Heart right ventricle (tissue), 16 donors: Measurements from ENCODE around the gene KCNJ10. TPM values are rescaled to one million over a fixed set of nuclear protein-coding genes. Genes with fewer than 3 reads are reported as not detected.

ENCODE experiments used
- ATAC-seq, 8 donors: fragments of 200-7000 bp; cut with Tn5 transposase; one replicate each; pipeline ENCODE4 v1.9.1; 2020; ENCODE audit warnings: mild to moderate bottlenecking in 8 of 8, moderate library complexity in 8 of 8, moderate number of reproducible peaks in 1 of 8
- DNase-seq, 2 donors: peaks; one replicate each; pipeline ENCODE4 v3.0.0-alpha.2; 2020
- H3K27ac ChIP-seq, 10 donors: fragments of 200-600 bp; sonication (generic) in 2 of 10; one replicate each; pipeline versions ENCODE4 v1.5.0 to v1.8.0; 2020 to 2022; ENCODE audit warnings: mild to moderate bottlenecking in 3 of 10
- H3K27me3 ChIP-seq, 7 donors: fragments of 200-600 bp; one replicate each; pipeline ENCODE4 v1.8.0; 2021 to 2022; ENCODE audit warnings: mild to moderate bottlenecking in 2 of 7
- H3K36me3 ChIP-seq, 9 donors: fragments of 200-600 bp; sonication (generic) in 1 of 9; one replicate each; pipeline versions ENCODE4 v1.5.0 to v1.8.0; 2020 to 2022; ENCODE audit warnings: mild to moderate bottlenecking in 2 of 9
- H3K4me1 ChIP-seq, 9 donors: fragments of 200-600 bp; sonication (generic) in 1 of 9; one replicate each; pipeline versions ENCODE4 v1.5.0 to v1.8.0; 2020 to 2022; ENCODE audit warnings: mild to moderate bottlenecking in 4 of 9
- H3K4me3 ChIP-seq, 10 donors: fragments of 200-600 bp; sonication (generic) in 2 of 10; one replicate each; pipeline versions ENCODE4 v1.5.0 to v1.8.0; 2020 to 2022; ENCODE audit warnings: mild to moderate bottlenecking in 7 of 10, moderate library complexity in 2 of 10
- H3K9me3 ChIP-seq, 11 donors: fragments of 200-600 bp in 10 of 11; sonication (generic) in 2 of 11; one replicate each; pipeline versions ENCODE4 v1.5.0 to v1.8.0; 2013 to 2022; ENCODE audit warnings: mild to moderate bottlenecking in 2 of 11, control low read depth in 1 of 11, moderate library complexity in 1 of 11
- CTCF ChIP-seq, 9 donors: fragments of 200-600 bp; sonication (generic) in 2 of 9; IDR thresholded peaks; one replicate each; pipeline versions ENCODE4 v1.5.0 to v1.8.0; 2021 to 2022; ENCODE audit warnings: antibody characterized with exemption in 9 of 9, mild to moderate bottlenecking in 5 of 9, moderate library complexity in 1 of 9
- WGBS, 2 donors: extraction: QIAGEN DNeasy Blood & Tissue Kit; methylation state at CpG; one replicate each; pipeline ENCODE4 v1.1.7; 2013; ENCODE audit warnings: inconsistent platforms in 1 of 2; 5-methylcytosine and 5-hydroxymethylcytosine counted together
- intact Hi-C, 10 donors: fragments of 100-400 bp; cut with DNase I; formaldehyde crosslinking; loops; one replicate each; pipeline versions ENCODE4 v1.11.1 to v1.14.2; 2022
- polyA plus RNA-seq, 2 donors: library from polyadenylated mRNA; stranded (reverse); fragments of 200-250 nt; gene quantifications; one replicate each; pipeline ENCODE4 v1.2.3, GENCODE V29; 2013
- total RNA-seq, 10 donors: library from RNA; stranded (reverse); fragmentation: NEBNext Ultra II Directional in 3 of 10; extraction: Animal tissue kit (Norgen Biotek cat#: 25700) in 3 of 10; gene quantifications; one replicate each; pipeline versions ENCODE4 v1.2.1 to v1.2.4, GENCODE V29; 2021 to 2023
- donor health status: Arrhythmogenic right ventricular cardiomyopathy.
- donor health status: ischemic (EF 13 %, LVEDD 7.1; RV severe dilation, severe dysfunction).
- donor health status: healthy with polysubstance abuse.
- donor health status: DM: no; HTN: yes; CAD: no.
- donor health status: DM: no; HTN: no; CAD: no.
- donor health status: ischemic (EF 25% LVEDD 6.9; RV normal size, moderate dysfunction).
- donor health status: ischemic (EF 25% LVEDD 5.7; RV mildly dilated, moderate dysfunction).
- donor health status: healthy.
- donor health status: DM: yes; HTN: yes; CAD: no.
- donor health status: Ischemic cardiomyopathy.
- donor health status: ischemic (EF 35%, LVEDD 5.7; RV mildly dilated, moderate dysfunction).
- donor health status: nonischemic (EF 11% LVEDD 7.7; RV severe dilation, severe dysfunction).
- donor health status: DM: yes; HTN: yes; CAD: no.
- donor health status: PGD.
- donor health status: ischemic (EF 29% LVEDD 5.4; RV normal size, mild dysfunction).
- donor health status: nonischemic (EF 23%, LVEDD 6.1; RV moderate dilation, normal function).

KCNJ10 gene
- total and polyA plus RNA-seq, 12 donors: 0.09 to 1.9 TPM; not detected in 10

GRCh38 chr1:160031365-160032164, 38.4 kb downstream of the KCNJ10 start, which contains the start of gene PIGM:
Gene PIGM, minus strand, starts transcription at chr1:160031990. Its CDS starts 251 bp downstream, at chr1:160031739.
- 0% methylated on average over 60 of the region's 60 CpGs for WGBS, 2 donors
- TF ChIP-seq CTCF (IDR thresholded peaks at IDR 0.05): no peak
- DNase-seq (peak; percentile 93 to 94), ATAC-seq (peak; percentile 95 to 98 (median 97))
- Histone ChIP-seq H3K36me3 (peaks cover 0 to 7% (median 0%) of the 10 kb centered on the region in 9 donors), H3K27ac (peak within 1 kb of the TSS in 9 of 10 donors; percentile 55 to 86 (median 74)), H3K4me1 (peaks cover 4 to 34% (median 22%) of the 10 kb centered on the region in 9 donors), H3K4me3 (peak within 1 kb of the TSS; percentile 61 to 89 (median 76)), H3K9me3 (no peaks in the 10 kb centered on the region), H3K27me3 (no peaks in the 10 kb centered on the region)
- intact Hi-C loops: loop anchor here in 3 of 10 donors (5.0 to 10.0 kb wide), 2 partner anchors 247 to 249 kb away; partner anchors contain the start of gene DUSP23 (in 3 of the 3)

GRCh38 chr1:160030657-160031364, 39.1 kb downstream of the KCNJ10 start:
- H3K4me1 ChIP-seq: peaks cover 4 to 34% (median 22%) of the 10 kb centered on the region in 9 donors
- ATAC-seq: peak in 6 of 8 donors; percentile 14 to 63 (median 24)
- 13% methylated on average over 23 of the region's 23 CpGs for WGBS, 2 donors
- intact Hi-C loops: loop anchor here in 3 of 10 donors (5.0 to 10.0 kb wide), 2 partner anchors 246 to 249 kb away; partner anchors contain the start of gene DUSP23 (in 3 of the 3)
- H3K4me3 ChIP-seq: peak overlapping the region; percentile 61 to 89 (median 76)
- TF ChIP-seq CTCF (IDR thresholded peaks at IDR 0.05): no peak
- peak overlapping the region in 9 of 10 donors; percentile 55 to 86 (median 74) for H3K27ac ChIP-seq
- peak in 1 of 2 donors; percentile 9 for DNase-seq
- H3K9me3 ChIP-seq: no peaks in the 10 kb centered on the region
- no peaks in the 10 kb centered on the region for H3K27me3 ChIP-seq
- peaks cover 0 to 13% (median 0%) of the 10 kb centered on the region in 9 donors for H3K36me3 ChIP-seq

- no peak overlapping the region for H3K27ac ChIP-seq
- H3K36me3 ChIP-seq: peaks cover 0 to 13% (median 0%) of the 10 kb centered on the region in 9 donors
- no peak for DNase-seq
- no peaks in the 10 kb centered on the region for H3K27me3 ChIP-seq
- intact Hi-C loops: no loop called here
- no peak overlapping the region for H3K4me3 ChIP-seq
- peaks cover 4 to 55% (median 40%) of the 10 kb centered on the region in 9 donors for H3K4me1 ChIP-seq
- no peaks in the 10 kb centered on the region for H3K9me3 ChIP-seq
- ATAC-seq: no peak
- TF ChIP-seq CTCF (IDR thresholded peaks at IDR 0.05): no peak
Measured at GRCh38 chr1:160028426-160028825, 41.5 kb downstream of the KCNJ10 start.

- ATAC-seq: peak in 1 of 8 donors; percentile 9
Measured at GRCh38 chr1:160025314-160025713, 44.6 kb downstream of the KCNJ10 start.

More at GRCh38 chr1:160025314-160025713, 44.6 kb downstream of the KCNJ10 start:
- no peaks in the 10 kb centered on the region for H3K9me3 ChIP-seq
- H3K36me3 ChIP-seq: peaks cover 0 to 13% (median 0%) of the 10 kb centered on the region in 9 donors
- H3K27ac ChIP-seq: peak overlapping the region in 1 of 10 donors; percentile 16
- H3K27me3 ChIP-seq: no peaks in the 10 kb centered on the region
- 80 to 91% methylated on average over 1 of the region's 1 CpG for WGBS, 2 donors
- no peak for TF ChIP-seq CTCF (IDR thresholded peaks at IDR 0.05)
- peaks cover 0 to 38% (median 24%) of the 10 kb centered on the region in 9 donors for H3K4me1 ChIP-seq
- intact Hi-C loops: no loop called here
- DNase-seq: no peak
- H3K4me3 ChIP-seq: no peak overlapping the region
